ENCODE measurements around the gene IL1RAPL2.

DNA sequence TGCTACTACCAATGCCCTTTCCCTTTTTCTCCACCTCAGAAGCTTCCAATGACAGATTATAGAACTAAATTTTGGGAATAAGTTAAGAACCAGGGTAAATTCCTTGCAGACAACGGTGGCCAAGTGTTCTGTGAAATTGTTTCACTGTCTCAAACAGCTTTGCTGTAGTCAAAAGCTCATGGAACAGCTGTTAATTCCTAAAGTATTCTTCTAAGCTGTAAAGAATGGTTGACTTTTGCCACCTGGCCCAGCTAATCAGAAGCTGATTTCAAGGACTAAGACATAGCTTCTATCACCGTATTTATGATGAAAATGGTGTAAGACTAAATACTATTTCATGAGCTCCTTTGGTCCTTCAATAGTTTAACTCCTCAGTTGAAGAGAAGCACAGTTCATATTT, 297.5 kb downstream of the IL1RAPL2 start:
- TF ChIP-seq, protein P1, sequence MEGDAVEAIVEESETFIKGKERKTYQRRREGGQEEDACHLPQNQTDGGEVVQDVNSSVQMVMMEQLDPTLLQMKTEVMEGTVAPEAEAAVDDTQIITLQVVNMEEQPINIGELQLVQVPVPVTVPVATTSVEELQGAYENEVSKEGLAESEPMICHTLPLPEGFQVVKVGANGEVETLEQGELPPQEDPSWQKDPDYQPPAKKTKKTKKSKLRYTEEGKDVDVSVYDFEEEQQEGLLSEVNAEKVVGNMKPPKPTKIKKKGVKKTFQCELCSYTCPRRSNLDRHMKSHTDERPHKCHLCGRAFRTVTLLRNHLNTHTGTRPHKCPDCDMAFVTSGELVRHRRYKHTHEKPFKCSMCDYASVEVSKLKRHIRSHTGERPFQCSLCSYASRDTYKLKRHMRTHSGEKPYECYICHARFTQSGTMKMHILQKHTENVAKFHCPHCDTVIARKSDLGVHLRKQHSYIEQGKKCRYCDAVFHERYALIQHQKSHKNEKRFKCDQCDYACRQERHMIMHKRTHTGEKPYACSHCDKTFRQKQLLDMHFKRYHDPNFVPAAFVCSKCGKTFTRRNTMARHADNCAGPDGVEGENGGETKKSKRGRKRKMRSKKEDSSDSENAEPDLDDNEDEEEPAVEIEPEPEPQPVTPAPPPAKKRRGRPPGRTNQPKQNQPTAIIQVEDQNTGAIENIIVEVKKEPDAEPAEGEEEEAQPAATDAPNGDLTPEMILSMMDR (IDR thresholded peaks at IDR 0.05), result no peak
- TF ChIP-seq POLR2AphosphoS5 (IDR thresholded peaks at IDR 0.05; ENCODE audit: low read depth, low read length), result no peak
